Right kidney (tissue), 9 donors: Measurements from ENCODE around the gene SPATS2.
A peak's percentile ranks its signal among the peaks of the same experiment; 100 is the strongest.
"Not testable (repeated sequence)": the region's sequence is repeated elsewhere in the genome, so short reads cannot be mapped to it uniquely, and the experiment has no call there.

Experiments
- DNase-seq: peaks from one replicate; pipeline ENCODE4 v3.0.0-alpha.2; 2016
- long read RNA-seq, 8 donors: transcript quantifications; one replicate each; lab custom pipeline, GENCODE V29; 2026

SPATS2 gene
- long read RNA-seq, donor 1, transcript SPATS2-222 (14 exons, 2,993 nt): major isoform, 5 of 63 reads
- long read RNA-seq, donor 1, partial matches to known transcripts: 22 of 63 reads
- long read RNA-seq, donor 1, other reads (novel, unspliced or antisense): 28 of 63 reads
- long read RNA-seq, donor 2, transcript SPATS2-213 (5 exons, 1,061 nt): major isoform, 5 of 42 reads
- long read RNA-seq, donor 2, partial matches to known transcripts: 22 of 42 reads
- long read RNA-seq, donor 2, other reads (novel, unspliced or antisense): 14 of 42 reads
- long read RNA-seq, donor 3, transcript SPATS2-213 (5 exons, 1,061 nt): major isoform, 6 of 12 reads
- long read RNA-seq, donor 3, partial matches to known transcripts: 0 of 12 reads
- long read RNA-seq, donor 3, other reads (novel, unspliced or antisense): 0 of 12 reads
- long read RNA-seq, donor 4, transcript SPATS2-213 (5 exons, 1,061 nt): major isoform, 5 of 21 reads
- long read RNA-seq, donor 4, partial matches to known transcripts: 6 of 21 reads
- long read RNA-seq, donor 4, other reads (novel, unspliced or antisense): 7 of 21 reads
- long read RNA-seq, donor 5, transcript SPATS2-213 (5 exons, 1,061 nt): major isoform, 6 of 17 reads
- long read RNA-seq, donor 5, partial matches to known transcripts: 6 of 17 reads
- long read RNA-seq, donor 5, other reads (novel, unspliced or antisense): 0 of 17 reads
- long read RNA-seq, donor 6, transcript SPATS2-213 (5 exons, 1,061 nt): major isoform, 8 of 28 reads
- long read RNA-seq, donor 6, partial matches to known transcripts: 7 of 28 reads
- long read RNA-seq, donor 6, other reads (novel, unspliced or antisense): 8 of 28 reads
- long read RNA-seq, donor 7, transcript SPATS2-213 (5 exons, 1,061 nt): major isoform, 9 of 116 reads
- long read RNA-seq, donor 7, partial matches to known transcripts: 60 of 116 reads
- long read RNA-seq, donor 7, other reads (novel, unspliced or antisense): 39 of 116 reads
- long read RNA-seq, donor 8, partial matches to known transcripts: 0 of 6 reads
- long read RNA-seq, donor 8, other reads (novel, unspliced or antisense): 0 of 6 reads

- DNase-seq: peak; percentile 68
These were observed at the start of gene SPATS2 for GRCh38 chr12:49367381-49368239. Gene SPATS2 (plus strand): TSS chr12:49367462. CDS start chr12:49461013, 93,551 bp downstream.

GRCh38 chr12:49320411-49321103, 46.7 kb upstream of the SPATS2 start:
- not testable (repeated sequence) for DNase-seq

- DNase-seq: no peak
These were observed 44.9 kb upstream of the SPATS2 start for GRCh38 chr12:49322367-49322707.

GRCh38 chr12:49322708-49323523, 44.3 kb upstream of the SPATS2 start, which contains the start of gene TROAP:
Gene TROAP (plus strand): TSS chr12:49323255. CDS start chr12:49323609, 354 bp downstream.
- DNase-seq: peak; percentile 92

GRCh38 chr12:49323524-49324097, 43.7 kb upstream of the SPATS2 start:
- DNase-seq: peak; percentile 5

- no peak for DNase-seq
These were observed 41.7 kb upstream of the SPATS2 start for GRCh38 chr12:49325606-49326005.

GRCh38 chr12:49327368-49327767, 39.9 kb upstream of the SPATS2 start:
- no peak for DNase-seq

- DNase-seq: no peak
These were observed 39.4 kb upstream of the SPATS2 start for GRCh38 chr12:49327887-49328286.

- no peak for DNase-seq
These were observed 38.4 kb upstream of the SPATS2 start for GRCh38 chr12:49328816-49329215.

GRCh38 chr12:49330032-49330619, 37.1 kb upstream of the SPATS2 start:
- no peak for DNase-seq

- DNase-seq: no peak
These were observed 36.5 kb upstream of the SPATS2 start for GRCh38 chr12:49330631-49331379.

- DNase-seq: peak; percentile 67
These were observed 35.7 kb upstream of the SPATS2 start for GRCh38 chr12:49331380-49332222.

GRCh38 chr12:49332441-49332861, 34.8 kb upstream of the SPATS2 start:
- DNase-seq: no peak

- DNase-seq: peak; percentile 36
These were observed 34.3 kb upstream of the SPATS2 start for GRCh38 chr12:49332891-49333371.

- DNase-seq: not testable (repeated sequence)
These were observed 33.5 kb upstream of the SPATS2 start for GRCh38 chr12:49333778-49334177.

GRCh38 chr12:49334226-49334625, 33.0 kb upstream of the SPATS2 start:
- DNase-seq: peak; percentile 7

- DNase-seq: peak; percentile 28
These were observed 32.6 kb upstream of the SPATS2 start for GRCh38 chr12:49334681-49335080.
